DMS53 (cell line): Measurements from ENCODE around the gene NHLRC4.
"Not testable (repeated sequence)": the region's sequence is repeated elsewhere in the genome, so short reads cannot be mapped to it uniquely, and the experiment has no call there.

Source experiments
- DNase-seq: peaks from one replicate; lab custom pipeline; 2025; lab: John Stamatoyannopoulos, UW

The NHLRC4 gene

DNA sequence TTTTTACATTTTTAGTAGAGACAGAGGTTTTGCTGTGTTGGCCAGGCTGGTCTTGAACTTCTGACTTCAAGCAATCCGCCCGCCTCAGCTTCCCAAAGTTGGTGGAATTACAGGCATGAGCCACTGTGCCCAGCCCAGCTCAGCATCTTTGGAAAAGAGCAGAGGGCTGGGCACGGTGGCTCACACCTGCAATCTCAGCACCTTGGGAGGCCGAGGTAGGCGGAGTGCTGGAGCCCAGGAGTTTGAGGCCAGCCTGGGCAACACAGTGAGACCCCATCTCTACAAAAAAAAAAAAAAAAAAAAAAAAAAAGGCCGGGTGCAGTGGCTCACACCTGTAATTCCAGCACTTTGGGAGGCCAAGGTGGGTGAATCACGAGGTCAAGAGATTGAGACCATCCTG lies 30.9 kb downstream of the NHLRC4 start:
- not testable (repeated sequence) for DNase-seq

DNA sequence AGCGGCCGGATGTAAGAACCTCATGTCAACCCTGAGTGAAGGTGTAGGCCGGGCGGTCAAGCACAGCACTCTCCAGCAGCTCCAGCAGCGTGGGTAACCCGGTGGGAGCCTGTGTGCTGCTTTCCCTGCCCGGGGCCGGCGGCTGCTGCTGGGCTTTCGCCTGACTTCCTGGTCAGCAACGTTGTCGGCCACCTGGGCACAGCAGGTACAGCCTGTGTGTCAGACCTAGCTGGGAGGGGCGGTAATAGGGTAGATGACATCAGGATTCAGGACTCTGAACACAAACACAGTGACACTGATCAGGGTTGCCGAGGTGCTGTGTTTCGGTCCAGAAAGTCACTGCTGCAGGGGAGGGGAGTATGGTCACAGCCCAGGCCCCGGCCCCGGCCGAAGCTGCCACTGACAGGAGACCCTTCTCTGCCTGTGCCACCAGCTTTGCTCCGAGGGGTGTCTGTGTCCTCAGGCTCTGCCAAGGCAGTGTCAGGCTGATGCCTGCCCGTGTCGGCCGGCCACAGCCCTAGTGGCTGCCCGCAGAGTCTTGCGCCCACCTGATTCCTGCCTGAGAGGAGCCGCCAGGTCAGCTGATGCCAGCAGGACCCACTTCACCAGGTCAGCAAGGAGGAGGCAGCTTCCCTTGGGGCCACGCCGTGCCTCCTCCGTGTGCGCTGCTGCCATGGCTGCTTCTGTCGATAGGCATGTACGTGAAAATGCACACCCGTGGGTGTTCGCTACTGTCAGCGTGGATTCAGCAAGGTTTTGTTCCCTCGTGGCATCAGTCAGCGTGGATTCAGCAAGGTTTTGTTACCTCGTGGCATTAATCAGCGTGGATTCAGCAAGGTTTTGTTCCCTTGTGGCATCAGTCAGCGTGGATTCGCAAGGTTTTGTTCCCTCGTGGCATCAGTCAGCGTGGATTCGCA lies 32.3 kb downstream of the NHLRC4 start:
- DNase-seq, result no peak

GRCh38 chr16:600781-601180 lies 34.0 kb downstream of the NHLRC4 start:
- DNase-seq, result no peak

DNA sequence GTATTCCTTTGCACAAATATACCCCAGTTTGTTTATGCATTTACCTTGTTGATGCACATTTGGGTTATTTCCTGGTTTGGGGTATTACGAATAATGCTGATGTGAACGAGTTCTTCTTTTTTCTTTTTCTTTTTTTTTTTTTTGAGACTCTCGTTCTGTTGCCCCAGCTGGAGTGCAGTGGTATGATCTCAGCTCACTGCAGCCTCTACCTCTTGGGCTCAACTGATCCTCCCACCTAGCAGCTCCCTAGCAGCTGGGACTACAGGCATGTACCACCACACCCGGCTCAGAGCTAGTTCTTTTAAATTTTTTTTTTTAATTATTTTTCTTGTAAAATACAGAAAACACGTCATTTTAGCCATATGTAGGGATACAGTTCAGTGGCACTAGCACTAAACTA lies 37.1 kb downstream of the NHLRC4 start:
- no peak for DNase-seq

DNA sequence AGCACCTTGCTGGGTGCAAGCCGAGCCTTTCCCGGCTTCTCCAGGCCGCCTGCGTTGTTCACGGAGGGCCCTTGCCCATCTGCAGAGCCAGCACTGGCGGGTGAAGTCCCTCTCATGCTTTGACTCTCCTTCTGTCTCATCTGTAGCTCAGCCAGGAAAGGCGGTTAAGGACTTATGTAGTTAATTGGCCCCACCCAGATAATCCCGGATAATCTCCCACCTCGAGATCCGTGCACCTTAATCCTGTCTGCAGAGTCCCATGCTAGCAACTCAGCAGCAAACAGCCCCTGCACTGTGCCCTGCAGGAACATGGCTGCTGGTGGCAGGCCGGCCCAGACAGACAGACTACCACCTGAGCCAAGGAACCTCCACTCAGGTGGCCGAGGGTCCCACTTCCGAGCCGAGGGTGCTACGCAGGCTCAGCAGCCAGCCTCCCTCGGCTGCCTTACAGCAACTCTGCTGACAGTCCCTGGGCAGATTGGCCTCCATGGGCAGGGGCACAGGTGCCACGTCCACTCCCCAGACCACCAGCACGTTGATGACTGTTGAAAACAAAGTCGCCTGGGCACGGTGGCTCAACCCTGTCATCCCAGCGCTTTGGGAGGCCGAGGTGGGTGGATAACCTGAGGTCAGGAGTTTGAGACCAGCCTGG lies 40.0 kb downstream of the NHLRC4 start:
- DNase-seq, result no peak

- no peak for DNase-seq
These were observed 41.2 kb downstream of the NHLRC4 start for GRCh38 chr16:608019-608418.

DNA sequence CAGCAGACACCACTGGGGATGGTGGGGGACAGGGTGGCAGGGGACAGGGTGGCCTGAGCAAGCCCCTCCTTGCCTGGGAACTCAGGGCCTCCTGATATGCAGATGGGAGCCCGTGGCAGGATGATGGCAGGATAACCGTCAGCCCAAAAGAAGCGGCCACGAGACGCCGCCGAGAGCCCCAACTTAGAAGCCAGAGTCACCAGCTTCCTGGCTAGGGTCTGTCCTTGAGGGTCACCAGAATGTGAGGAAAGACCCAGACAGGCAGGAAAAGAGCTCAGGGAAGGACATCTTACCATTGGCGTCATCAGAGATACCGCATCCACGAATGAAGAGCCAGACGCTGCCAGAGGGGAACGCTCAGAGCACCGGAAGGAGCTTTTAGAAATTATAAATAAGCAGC lies 42.5 kb downstream of the NHLRC4 start:
- no peak for DNase-seq

- DNase-seq, result no peak
These were observed 43.2 kb downstream of the NHLRC4 start for GRCh38 chr16:609984-610383.

GRCh38 chr16:610513-611381 lies 43.9 kb downstream of the NHLRC4 start:
- DNase-seq, result peak; percentile 60

DNA sequence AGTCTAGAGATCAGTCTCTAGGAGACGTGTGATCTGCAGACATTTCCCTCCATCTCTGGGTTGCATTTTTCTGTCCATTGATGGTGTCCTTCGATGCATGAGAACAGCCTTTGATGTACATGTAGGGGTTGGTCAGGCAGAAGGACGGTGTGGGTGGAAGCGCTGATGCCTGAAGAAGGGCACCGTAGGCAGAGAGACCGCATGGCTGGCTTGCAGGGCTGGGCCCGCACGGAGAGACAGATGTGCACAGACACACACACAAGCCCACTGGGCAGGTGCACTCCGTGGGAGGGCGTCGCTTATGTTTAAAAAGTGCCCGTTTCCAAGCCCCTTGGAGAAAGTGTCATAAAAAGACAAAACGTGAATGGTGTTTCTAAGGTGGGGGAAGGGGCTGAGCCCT lies 48.3 kb downstream of the NHLRC4 start:
- DNase-seq, result no peak

- peak; percentile 89 for DNase-seq
These were observed 50.2 kb downstream of the NHLRC4 start for GRCh38 chr16:616733-617586.

GRCh38 chr16:617855-618254 lies 51.0 kb downstream of the NHLRC4 start:
- DNase-seq, result peak; percentile 45
